B cell (primary cell): ENCODE measurements around the gene CEP55. TPM values are rescaled to one million over a fixed set of nuclear protein-coding genes. Genes with fewer than 3 reads are reported as not detected.
"Not testable (repeated sequence)": the region's sequence is repeated elsewhere in the genome, so short reads cannot be mapped to it uniquely, and the experiment has no call there.

ENCODE experiments used
- ATAC-seq: fragments of 200-7000 bp; cut with Tn5 transposase; one replicate; pipeline ENCODE4 v1.10.0; 2021; ENCODE audit warnings: low read depth, mild to moderate bottlenecking, moderate number of reproducible peaks, moderate library complexity
- CTCF ChIA-PET: fragments of 350-600 bp; sonication (Branson Sonifier 250); formaldehyde crosslinking; loops from one replicate; lab custom pipeline; 2021; ENCODE audit warnings: antibody characterized with exemption, inconsistent platforms; lab: Charles Lee
- POLR2A ChIA-PET: fragments of 350-600 bp; sonication (Branson Sonifier 250); formaldehyde crosslinking; loops from one replicate; lab custom pipeline; 2021; ENCODE audit warnings: antibody characterized with exemption; lab: Charles Lee
- DNase-seq: peaks from one replicate; pipeline ENCODE4 v3.0.0; 2013
- H2AFZ ChIP-seq: 2 replicates; pipeline ENCODE4 v1.6.1; 2012; ENCODE audit warnings: mild to moderate bottlenecking, low read depth, low read length; ENCODE audit not compliant: insufficient read depth, poor library complexity, severe bottlenecking
- H3K27ac ChIP-seq, 2 donors: 1 replicate in 1 of 2; 2 replicates in 1 of 2; pipeline ENCODE4 v1.5.1; 2012 to 2013; ENCODE audit warnings: low read length in 2 of 2, mild to moderate bottlenecking in 2 of 2, moderate library complexity in 1 of 2
- H3K27me3 ChIP-seq, 4 experiments: fragments of 200-600 bp in 1 of 4; sonication (generic) in 1 of 4; replicated peaks in 1 of 4; 1 replicate in 2 of 4; 2 replicates in 2 of 4; pipeline versions ENCODE4 v1.6.1 to v1.7.0; 2013 to 2016; ENCODE audit warnings: low read length in 3 of 4, mild to moderate bottlenecking in 2 of 4, mixed read lengths in 1 of 4, moderate library complexity in 1 of 4; ENCODE audit not compliant: insufficient read depth in 4 of 4, control insufficient read depth in 3 of 4; ENCODE audit errors: control extremely low read depth in 1 of 4
- H3K36me3 ChIP-seq, 2 experiments: replicated peaks in 1 of 2; 1 replicate in 1 of 2; 2 replicates in 1 of 2; pipeline versions ENCODE4 v1.6.1 to v1.7.1; 2013; ENCODE audit warnings: low read length in 1 of 2; ENCODE audit not compliant: insufficient read depth in 2 of 2, control insufficient read depth in 1 of 2; ENCODE audit errors: control extremely low read depth in 1 of 2, extremely low read depth in 1 of 2
- H3K4me1 ChIP-seq, 2 donors: fragments of 200-600 bp in 1 of 2; sonication (generic) in 1 of 2; 1 replicate in 1 of 2; 2 replicates in 1 of 2; pipeline versions ENCODE4 v1.5.1 to v1.6.1; 2013 to 2017; ENCODE audit warnings: low read length in 2 of 2; ENCODE audit not compliant: control insufficient read depth in 2 of 2, insufficient read depth in 2 of 2
- H3K4me2 ChIP-seq: replicated peaks from 2 replicates; pipeline ENCODE3; 2012; ENCODE audit warnings: mild to moderate bottlenecking, low read depth, low read length; ENCODE audit not compliant: poor library complexity, severe bottlenecking
- H3K4me3 ChIP-seq, 5 experiments: fragments of 200-600 bp in 1 of 5; sonication (generic) in 1 of 5; 1 replicate in 3 of 5; 2 replicates in 2 of 5; pipeline versions ENCODE4 v1.5.1 to v1.7.0; 2011 to 2016; ENCODE audit warnings: low read length in 4 of 5, mild to moderate bottlenecking in 4 of 5, low read depth in 2 of 5, control low read depth in 1 of 5, moderate library complexity in 1 of 5; ENCODE audit not compliant: insufficient read depth in 1 of 5; ENCODE audit errors: control extremely low read depth in 1 of 5, extremely low read depth in 1 of 5
- H3K79me2 ChIP-seq: fragments of 200-600 bp; sonication (generic); one replicate; pipeline ENCODE4 v1.6.0; 2016; ENCODE audit warnings: low read length; ENCODE audit not compliant: control insufficient read depth, insufficient read depth
- H3K9ac ChIP-seq: fragments of 200-600 bp; sonication (generic); 2 replicates; pipeline ENCODE4 v1.6.1; 2017; ENCODE audit warnings: mild to moderate bottlenecking, low read length, moderate library complexity
- H3K9me3 ChIP-seq, 3 donors: one replicate each; pipeline versions ENCODE4 v1.6.1 to v1.7.1; 2013; ENCODE audit warnings: low read length in 2 of 3; ENCODE audit not compliant: control insufficient read depth in 2 of 3, insufficient read depth in 1 of 3; ENCODE audit errors: control extremely low read depth in 1 of 3
- H4K20me1 ChIP-seq: 2 replicates; pipeline ENCODE4 v1.6.0; 2012; ENCODE audit warnings: mild to moderate bottlenecking, low read length; ENCODE audit not compliant: insufficient read depth, control insufficient read depth, poor library complexity, severe bottlenecking
- H3K27ac Mint-ChIP-seq: one replicate; pipeline ENCODE4 v1.8.0; 2021; ENCODE audit warnings: mixed read lengths
- H3K27me3 Mint-ChIP-seq: one replicate; pipeline ENCODE4 v1.8.0; 2021; ENCODE audit warnings: mixed read lengths
- H3K4me1 Mint-ChIP-seq: one replicate; pipeline ENCODE4 v1.8.0; 2021; ENCODE audit warnings: mixed read lengths
- H3K4me3 Mint-ChIP-seq: one replicate; pipeline ENCODE4 v1.8.0; 2021; ENCODE audit warnings: mixed read lengths
- H3K9me3 Mint-ChIP-seq: one replicate; pipeline ENCODE4 v1.8.0; 2022; ENCODE audit warnings: mixed read lengths; ENCODE audit not compliant: insufficient read depth
- CTCF ChIP-seq: fragments of 200-600 bp; IDR thresholded peaks from one replicate; pipeline ENCODE4 v1.8.0; 2022; ENCODE audit warnings: antibody characterized with exemption, mild to moderate bottlenecking
- EZH2 ChIP-seq: IDR thresholded peaks from 2 replicates; pipeline ENCODE4 v1.6.1; 2012; ENCODE audit warnings: borderline replicate concordance, low read depth, mild to moderate bottlenecking, moderate library complexity, low read length; ENCODE audit not compliant: insufficient read depth, poor library complexity, severe bottlenecking
- WGBS: methylation state at CpG from one replicate; pipeline ENCODE4 v1.1.5; 2013; ENCODE audit warnings: missing lambda C conversion rate; ENCODE audit not compliant: insufficient coverage; 5-methylcytosine and 5-hydroxymethylcytosine counted together
- intact Hi-C: fragments of 100-400 bp; cut with micrococcal nuclease; formaldehyde crosslinking; loops from one replicate; pipeline ENCODE4 v1.10.0; 2022
- polyA plus RNA-seq: library from polyadenylated mRNA; depleted of rRNA; stranded (reverse); fragments of >200 nt; gene quantifications from 2 replicates; pipeline ENCODE4 v1.2.3, GENCODE V29; 2012
- total RNA-seq, 2 donors: library from RNA; stranded (reverse); fragments of 120-200 nt in 1 of 2; gene quantifications; 1 replicate in 1 of 2; 2 replicates in 1 of 2; pipeline versions ENCODE4 v1.2.3 to v1.2.4, GENCODE V29; 2013 to 2022

Gene CEP55
- total and polyA plus RNA-seq, 2 donors (not counting 1 experiment from before 2014, with no cell fraction given), result 0.12 to 0.27 TPM

GRCh38 chr10:93535293-93535692, 38.9 kb downstream of the CEP55 start:
- WGBS, result 97% methylated on average over 5 of the region's 5 CpGs
- Histone ChIP-seq H3K9ac (no peak overlapping the region), H4K20me1 (no peaks in the 10 kb centered on the region), H3K9me3 (no peaks in the 10 kb centered on the region), H3K4me2 (no peak overlapping the region), H3K4me3 (no peak overlapping the region), H3K36me3 (no peaks in the 10 kb centered on the region), H2AFZ (no peak overlapping the region), H3K79me2 (no peaks in the 10 kb centered on the region), H3K27ac (no peak overlapping the region), H3K4me1 (no peaks in the 10 kb centered on the region), H3K27me3 (peaks cover 0 to 3% (median 0%) of the 10 kb centered on the region in 4 experiments)
- ATAC-seq (no peak), DNase-seq (no peak)
- Mint-ChIP-seq H3K27ac (no peak overlapping the region), H3K4me3 (no peak overlapping the region), H3K4me1 (no peaks in the 10 kb centered on the region), H3K9me3 (no peaks in the 10 kb centered on the region), H3K27me3 (peaks cover 26% of the 10 kb centered on the region)
- intact Hi-C loops, result no loop called here
- ChIA-PET POLR2A (no interaction called here), CTCF (no interaction called here)
- TF ChIP-seq CTCF, result no peak
- no peak for TF ChIP-seq EZH2

GRCh38 chr10:93540871-93541270, 44.5 kb downstream of the CEP55 start:
- H3K27me3 ChIP-seq, POLR2A ChIA-PET, H3K9ac ChIP-seq, CTCF ChIA-PET, H3K4me1 Mint-ChIP-seq, H3K4me2 ChIP-seq, H3K4me3 ChIP-seq, H2AFZ ChIP-seq, H3K4me1 ChIP-seq, H3K27ac Mint-ChIP-seq, intact Hi-C loops, ATAC-seq, DNase-seq, H3K9me3 Mint-ChIP-seq, H3K4me3 Mint-ChIP-seq, H3K27ac ChIP-seq, H3K79me2 ChIP-seq, H4K20me1 ChIP-seq, H3K36me3 ChIP-seq, H3K9me3 ChIP-seq: not testable (repeated sequence)
- no CpG with 5 or more reads among the region's 4 CpGs for WGBS
- H3K27me3 Mint-ChIP-seq, result peaks cover 28% of the 10 kb centered on the region
